GM18508 (cell line): Measurements from ENCODE around the gene SYT3.
"Not testable (repeated sequence)": the region's sequence is repeated elsewhere in the genome, so short reads cannot be mapped to it uniquely, and the experiment has no call there.

Experiments used
- ATAC-seq: cut with Tn5 transposase; IDR thresholded peaks from one replicate; pipeline ENCODE4 v1.9.1; 2021; ENCODE audit warnings: moderate number of reproducible peaks; ENCODE audit not compliant: insufficient read depth, unreplicated experiment

Gene SYT3

GRCh38 chr19:50644315-50644915 lies 4.7 kb upstream of the SYT3 start:
- ATAC-seq, result no peak

DNA sequence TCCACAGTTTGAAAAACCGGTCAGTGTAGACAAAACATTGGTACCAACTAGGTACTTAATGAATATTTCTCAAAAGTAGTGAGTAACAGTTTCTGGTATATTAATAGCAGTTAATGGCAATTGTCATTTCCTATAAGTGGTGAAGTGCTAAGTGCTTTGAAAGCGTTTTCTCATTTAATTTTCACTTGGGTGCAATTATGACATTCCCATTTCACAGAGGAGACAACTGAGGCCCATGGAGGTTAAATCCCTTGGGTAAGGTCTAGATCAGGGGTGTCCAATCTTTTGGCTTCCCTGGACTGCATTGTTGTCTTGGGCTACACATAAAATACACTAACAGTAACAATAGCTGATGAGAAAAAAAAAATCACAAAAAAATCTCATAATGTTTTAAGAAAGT lies 687 bp upstream of the SYT3 start:
- no peak for ATAC-seq

GRCh38 chr19:50638600-50638999 lies 1.1 kb downstream of the SYT3 start:
- ATAC-seq, result no peak

GRCh38 chr19:50636317-50637085 lies 3.2 kb downstream of the SYT3 start:
- ATAC-seq, result no peak

DNA sequence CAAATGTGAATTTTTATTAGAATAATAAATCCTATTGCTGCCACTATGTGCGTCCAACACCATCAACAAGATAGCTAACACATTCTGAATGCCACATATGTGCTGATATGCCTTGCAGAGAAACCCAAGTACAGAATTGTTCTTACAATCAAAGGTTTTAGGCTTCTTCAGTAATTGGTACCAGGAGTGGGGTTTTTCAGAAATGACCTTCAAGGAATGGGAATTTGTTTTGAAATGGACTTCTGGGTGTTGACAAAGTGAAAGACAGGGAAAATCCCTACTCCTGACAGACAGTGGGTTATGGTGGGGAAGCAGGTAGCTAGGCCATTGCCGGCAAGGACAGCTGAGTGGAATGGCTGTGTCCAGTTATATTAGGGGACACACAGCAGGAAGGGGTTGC lies 5.7 kb downstream of the SYT3 start:
- ATAC-seq, result no peak

DNA sequence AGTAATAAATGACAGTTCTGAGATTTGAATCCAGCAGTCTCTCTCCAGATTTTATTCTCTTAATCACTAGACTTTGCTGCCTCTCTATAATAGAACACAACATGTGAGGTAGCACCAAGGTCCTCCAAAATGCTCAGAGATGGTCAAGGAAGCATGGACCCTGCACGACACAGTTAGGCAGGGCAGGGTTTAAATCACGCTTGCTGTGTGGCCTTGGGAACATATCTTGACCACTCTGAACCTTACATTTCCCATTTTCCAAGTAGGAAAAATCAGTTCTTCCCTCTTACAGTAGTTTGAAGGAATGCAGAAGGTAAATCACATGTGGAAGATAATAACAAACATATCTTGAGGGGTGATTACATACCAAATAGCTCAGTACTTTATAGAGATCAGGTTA lies 6.3 kb downstream of the SYT3 start:
- no peak for ATAC-seq

DNA sequence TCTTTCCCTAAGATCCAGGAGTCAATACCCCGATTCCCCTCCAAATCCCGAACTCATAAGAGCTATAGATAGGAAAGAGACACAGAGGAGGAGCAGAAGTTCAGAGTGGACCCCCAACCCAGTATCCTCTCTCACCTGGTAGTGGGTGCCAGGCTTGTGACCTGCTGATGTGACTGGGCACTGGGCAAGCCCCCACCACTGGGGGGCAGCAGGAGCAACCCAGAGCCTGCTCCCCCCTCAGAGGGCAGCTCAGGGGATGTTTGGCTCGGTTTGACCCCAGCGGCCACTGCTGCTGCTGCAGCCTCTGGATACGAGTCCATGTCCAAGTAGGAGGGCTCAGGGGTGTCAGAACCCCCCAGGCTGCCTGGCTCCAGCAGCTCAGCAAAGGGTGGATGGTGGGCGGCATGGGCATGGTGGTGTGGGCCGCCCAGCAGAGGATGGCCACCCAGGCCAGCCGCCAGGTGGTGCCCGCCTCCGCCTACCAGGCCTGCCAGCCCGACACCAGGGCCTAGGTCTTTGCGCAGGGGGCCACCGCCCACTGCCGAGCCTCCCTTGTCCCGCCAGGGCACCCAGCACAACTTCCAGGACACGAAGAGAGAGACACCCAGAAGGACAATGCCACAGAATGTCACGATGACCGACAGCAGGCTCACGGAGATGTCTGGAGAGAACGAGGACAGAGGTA lies 7.4 kb downstream of the SYT3 start:
- ATAC-seq, result no peak

GRCh38 chr19:50629801-50630200 lies 9.9 kb downstream of the SYT3 start:
- no peak for ATAC-seq

- ATAC-seq, result no peak
Measured at GRCh38 chr19:50629194-50629593, 10.5 kb downstream of the SYT3 start.

- no peak for ATAC-seq
Measured at GRCh38 chr19:50628551-50628950, 11.1 kb downstream of the SYT3 start.

DNA sequence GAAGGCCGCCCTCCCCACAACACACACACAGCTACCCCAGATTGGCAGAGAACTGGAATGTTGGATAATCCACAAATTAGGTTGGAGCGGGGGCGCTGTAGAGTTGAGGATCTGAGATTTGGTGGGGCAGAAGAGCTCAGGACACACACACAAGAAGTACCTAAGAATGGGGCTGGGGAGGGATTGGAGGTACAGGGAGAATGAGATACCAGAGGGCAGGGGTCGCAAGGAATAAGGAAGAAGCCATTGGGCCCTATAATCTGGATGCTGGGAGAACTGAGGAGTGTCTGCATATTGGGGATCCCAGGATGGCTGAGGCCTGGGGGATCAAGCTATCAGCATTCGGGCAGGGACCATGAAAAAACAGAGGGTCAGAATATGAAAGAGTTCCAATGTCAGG lies 11.5 kb downstream of the SYT3 start:
- ATAC-seq, result no peak

DNA sequence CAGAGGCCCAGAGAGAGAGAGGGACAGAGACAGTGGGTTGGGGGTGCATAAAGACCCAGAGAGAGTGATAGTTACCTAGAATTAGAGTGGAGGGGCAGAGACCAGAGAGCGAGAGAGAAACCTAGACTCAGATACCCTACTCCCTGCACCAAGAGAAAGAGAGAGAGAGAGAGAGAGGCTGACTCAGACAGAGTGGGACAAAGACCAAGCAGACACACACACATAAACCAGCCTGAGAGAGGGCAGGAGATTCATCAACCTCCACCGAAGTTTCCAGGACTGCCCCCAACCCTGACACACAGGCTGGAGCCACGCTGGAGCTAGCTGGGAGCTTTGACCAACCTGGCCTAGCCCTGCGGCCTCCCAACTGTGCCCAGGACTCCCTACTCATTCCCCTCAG lies 12.9 kb downstream of the SYT3 start:
- ATAC-seq, result no peak

DNA sequence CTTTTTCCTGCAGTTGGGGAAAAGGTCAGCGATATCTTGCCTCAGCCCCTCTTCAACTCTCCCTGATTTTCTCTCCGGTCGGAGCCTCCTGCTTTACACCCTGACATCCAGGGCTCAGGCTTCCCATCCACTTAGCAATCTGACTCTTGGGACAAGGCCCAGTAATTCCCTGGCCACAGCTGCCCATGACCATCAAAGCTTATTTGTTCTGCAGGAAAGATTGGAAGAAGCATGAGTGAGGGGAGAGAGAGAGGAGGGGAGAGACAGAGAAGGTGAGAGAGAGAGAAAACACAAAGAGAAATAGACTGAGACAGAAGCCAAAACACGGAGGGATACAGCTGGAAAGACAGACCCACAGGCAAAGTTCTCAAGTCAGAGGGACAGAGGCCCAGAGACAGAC lies 13.7 kb downstream of the SYT3 start:
- no peak for ATAC-seq

GRCh38 chr19:50624949-50625600 lies 14.6 kb downstream of the SYT3 start:
- ATAC-seq, result no peak

- not testable (repeated sequence) for ATAC-seq
Measured at GRCh38 chr19:50620394-50620906, 19.2 kb downstream of the SYT3 start.

DNA sequence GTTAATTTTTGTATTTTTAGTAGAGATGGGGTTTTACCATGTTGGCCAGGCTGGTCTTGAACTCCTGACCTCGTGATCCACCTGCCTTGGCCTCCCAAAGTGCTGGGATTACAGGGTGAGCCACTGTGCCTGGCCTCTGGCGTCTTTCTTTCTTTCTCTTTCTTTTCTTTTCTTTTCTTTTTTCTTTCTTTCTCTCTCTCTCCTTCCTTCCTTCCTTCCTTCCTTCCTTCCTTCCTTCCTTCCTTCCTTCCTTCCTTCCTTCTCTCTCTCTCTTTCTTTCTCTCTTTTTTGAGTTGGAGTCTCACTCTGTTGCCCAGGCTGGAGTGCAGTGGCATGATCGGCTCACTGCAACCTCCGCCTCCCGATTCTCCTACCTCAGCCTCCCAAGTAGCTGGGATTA lies 20.5 kb downstream of the SYT3 start:
- not testable (repeated sequence) for ATAC-seq

DNA sequence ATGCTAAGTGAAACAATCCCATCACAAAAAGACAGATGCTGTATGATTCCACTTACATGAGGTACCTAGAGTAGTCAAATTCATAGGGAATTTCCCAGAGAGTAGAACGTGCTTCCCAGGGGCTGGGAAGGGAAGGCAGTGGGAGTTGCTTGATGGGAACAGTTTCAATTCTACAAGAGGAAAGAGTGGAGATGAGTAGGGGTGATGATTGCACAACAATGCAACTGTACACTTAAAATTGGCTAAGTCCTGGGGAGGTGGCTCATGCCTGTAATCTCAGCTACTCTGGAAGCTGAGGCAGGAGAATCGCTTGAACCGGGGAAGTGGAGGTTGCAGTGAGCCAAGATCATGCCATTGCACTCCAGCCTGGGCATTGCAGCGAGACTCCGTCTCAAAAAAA lies 21.3 kb downstream of the SYT3 start:
- not testable (repeated sequence) for ATAC-seq

- not testable (repeated sequence) for ATAC-seq
Measured at GRCh38 chr19:50612504-50613404, 26.9 kb downstream of the SYT3 start.

- no peak for ATAC-seq
Measured at GRCh38 chr19:50607874-50608785, 31.6 kb downstream of the SYT3 start.
